B cell (primary cell): ENCODE results near the gene FAM43A.

ENCODE experiments used
- EZH2 ChIP-seq: IDR thresholded peaks from 2 replicates; pipeline ENCODE4 v1.6.1; 2012; ENCODE audit warnings: borderline replicate concordance, low read depth, mild to moderate bottlenecking, moderate library complexity, low read length; ENCODE audit not compliant: insufficient read depth, poor library complexity, severe bottlenecking
- TF ChIP-seq, protein P1 (sequence below): fragments of 200-600 bp; IDR thresholded peaks from one replicate; pipeline ENCODE4 v1.8.0; 2022; ENCODE audit warnings: antibody characterized with exemption, mild to moderate bottlenecking

DNA sequence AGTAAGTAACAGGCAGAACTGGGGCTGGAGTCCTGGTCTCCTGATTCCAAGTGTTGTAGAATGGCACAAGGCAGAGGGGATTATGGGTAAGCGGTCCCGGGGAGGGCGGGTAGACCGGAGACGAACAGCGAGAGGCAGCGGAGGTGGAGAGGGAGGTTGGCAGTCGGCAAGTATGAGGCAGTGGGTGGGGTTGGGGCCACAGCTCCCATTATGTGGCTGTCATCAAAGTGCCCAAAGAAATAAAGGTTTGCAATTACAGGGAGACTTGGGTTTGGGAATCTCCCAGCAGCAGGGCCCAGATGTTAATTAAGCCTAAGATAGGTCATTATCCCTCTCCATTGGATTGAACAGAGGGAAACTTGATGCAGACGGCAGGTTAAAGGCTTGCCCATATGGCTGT, 16.9 kb downstream of the FAM43A start:
- TF ChIP-seq, protein P1, sequence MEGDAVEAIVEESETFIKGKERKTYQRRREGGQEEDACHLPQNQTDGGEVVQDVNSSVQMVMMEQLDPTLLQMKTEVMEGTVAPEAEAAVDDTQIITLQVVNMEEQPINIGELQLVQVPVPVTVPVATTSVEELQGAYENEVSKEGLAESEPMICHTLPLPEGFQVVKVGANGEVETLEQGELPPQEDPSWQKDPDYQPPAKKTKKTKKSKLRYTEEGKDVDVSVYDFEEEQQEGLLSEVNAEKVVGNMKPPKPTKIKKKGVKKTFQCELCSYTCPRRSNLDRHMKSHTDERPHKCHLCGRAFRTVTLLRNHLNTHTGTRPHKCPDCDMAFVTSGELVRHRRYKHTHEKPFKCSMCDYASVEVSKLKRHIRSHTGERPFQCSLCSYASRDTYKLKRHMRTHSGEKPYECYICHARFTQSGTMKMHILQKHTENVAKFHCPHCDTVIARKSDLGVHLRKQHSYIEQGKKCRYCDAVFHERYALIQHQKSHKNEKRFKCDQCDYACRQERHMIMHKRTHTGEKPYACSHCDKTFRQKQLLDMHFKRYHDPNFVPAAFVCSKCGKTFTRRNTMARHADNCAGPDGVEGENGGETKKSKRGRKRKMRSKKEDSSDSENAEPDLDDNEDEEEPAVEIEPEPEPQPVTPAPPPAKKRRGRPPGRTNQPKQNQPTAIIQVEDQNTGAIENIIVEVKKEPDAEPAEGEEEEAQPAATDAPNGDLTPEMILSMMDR = no peak
- TF ChIP-seq EZH2 = no peak
